ENCODE data around the gene PPP1R9A.

PPP1R9A gene

GRCh38 chr7:95066737-95067530, 159.5 kb downstream of the PPP1R9A start:
- Mint-ChIP-seq H3K4me3 (no peak overlapping the region), H3K9me3 (no peaks in the 10 kb centered on the region), H3K27me3 (no peaks in the 10 kb centered on the region), H3K4me1 (no peaks in the 10 kb centered on the region), H3K27ac (no peak overlapping the region), H3K36me3 (no peaks in the 10 kb centered on the region)
- ATAC-seq = no peak

- Mint-ChIP-seq H3K4me3 (no peak overlapping the region), H3K36me3 (no peaks in the 10 kb centered on the region), H3K27me3 (no peaks in the 10 kb centered on the region), H3K9me3 (no peaks in the 10 kb centered on the region), H3K4me1 (no peaks in the 10 kb centered on the region), H3K27ac (no peak overlapping the region)
- peak; percentile 43 for ATAC-seq
Measured at GRCh38 chr7:95088536-95089215, 181.3 kb downstream of the PPP1R9A start.

- Mint-ChIP-seq H3K4me1 (no peaks in the 10 kb centered on the region), H3K27ac (no peak overlapping the region), H3K9me3 (no peaks in the 10 kb centered on the region), H3K36me3 (no peaks in the 10 kb centered on the region), H3K27me3 (no peaks in the 10 kb centered on the region), H3K4me3 (no peak overlapping the region)
- no peak for ATAC-seq
Measured at GRCh38 chr7:95089414-95090315, 182.3 kb downstream of the PPP1R9A start.

- no peaks in the 10 kb centered on the region for H3K27me3 Mint-ChIP-seq
- H3K4me1 Mint-ChIP-seq = no peaks in the 10 kb centered on the region
- H3K27ac Mint-ChIP-seq = no peak overlapping the region
- no peaks in the 10 kb centered on the region for H3K9me3 Mint-ChIP-seq
- no peak for ATAC-seq
- H3K4me3 Mint-ChIP-seq = no peak overlapping the region
- no peaks in the 10 kb centered on the region for H3K36me3 Mint-ChIP-seq
Measured at GRCh38 chr7:95092324-95092723, 184.9 kb downstream of the PPP1R9A start.

GRCh38 chr7:95095259-95095965, 188.0 kb downstream of the PPP1R9A start:
- ATAC-seq = no peak
- no peaks in the 10 kb centered on the region for H3K9me3 Mint-ChIP-seq
- H3K27ac Mint-ChIP-seq = no peak overlapping the region
- H3K36me3 Mint-ChIP-seq = no peaks in the 10 kb centered on the region
- H3K4me1 Mint-ChIP-seq = no peaks in the 10 kb centered on the region
- H3K4me3 Mint-ChIP-seq = no peak overlapping the region
- no peaks in the 10 kb centered on the region for H3K27me3 Mint-ChIP-seq

- Mint-ChIP-seq H3K27me3 (no peaks in the 10 kb centered on the region), H3K36me3 (no peaks in the 10 kb centered on the region), H3K27ac (no peak overlapping the region), H3K4me3 (no peak overlapping the region), H3K4me1 (no peaks in the 10 kb centered on the region), H3K9me3 (no peaks in the 10 kb centered on the region)
- ATAC-seq = no peak
Measured at GRCh38 chr7:95095966-95096540, 188.7 kb downstream of the PPP1R9A start.

- no peaks in the 10 kb centered on the region for H3K4me1 Mint-ChIP-seq
- ATAC-seq = no peak
- no peaks in the 10 kb centered on the region for H3K9me3 Mint-ChIP-seq
- no peak overlapping the region for H3K27ac Mint-ChIP-seq
- no peaks in the 10 kb centered on the region for H3K27me3 Mint-ChIP-seq
- no peak overlapping the region for H3K4me3 Mint-ChIP-seq
- H3K36me3 Mint-ChIP-seq = no peaks in the 10 kb centered on the region
Measured at GRCh38 chr7:95097291-95097690, 189.9 kb downstream of the PPP1R9A start.

- Mint-ChIP-seq H3K27ac (no peak overlapping the region), H3K4me1 (no peaks in the 10 kb centered on the region), H3K4me3 (no peak overlapping the region), H3K36me3 (no peaks in the 10 kb centered on the region), H3K27me3 (no peaks in the 10 kb centered on the region), H3K9me3 (no peaks in the 10 kb centered on the region)
- no peak for ATAC-seq
Measured at GRCh38 chr7:95097851-95098250, 190.5 kb downstream of the PPP1R9A start.

- Mint-ChIP-seq H3K27me3 (no peaks in the 10 kb centered on the region), H3K4me3 (no peak overlapping the region), H3K4me1 (no peaks in the 10 kb centered on the region), H3K27ac (no peak overlapping the region), H3K36me3 (no peaks in the 10 kb centered on the region), H3K9me3 (no peaks in the 10 kb centered on the region)
- no peak for ATAC-seq
Measured at GRCh38 chr7:95099106-95099505, 191.7 kb downstream of the PPP1R9A start.

GRCh38 chr7:95101422-95101821, 194.0 kb downstream of the PPP1R9A start:
- no peaks in the 10 kb centered on the region for H3K36me3 Mint-ChIP-seq
- H3K4me1 Mint-ChIP-seq = no peaks in the 10 kb centered on the region
- no peak overlapping the region for H3K4me3 Mint-ChIP-seq
- H3K9me3 Mint-ChIP-seq = no peaks in the 10 kb centered on the region
- H3K27me3 Mint-ChIP-seq = no peaks in the 10 kb centered on the region
- ATAC-seq = no peak
- H3K27ac Mint-ChIP-seq = no peak overlapping the region

- no peak overlapping the region for H3K4me3 Mint-ChIP-seq
- H3K4me1 Mint-ChIP-seq = no peaks in the 10 kb centered on the region
- no peak for ATAC-seq
- no peak overlapping the region for H3K27ac Mint-ChIP-seq
- H3K36me3 Mint-ChIP-seq = no peaks in the 10 kb centered on the region
- no peaks in the 10 kb centered on the region for H3K9me3 Mint-ChIP-seq
- H3K27me3 Mint-ChIP-seq = no peaks in the 10 kb centered on the region
Measured at GRCh38 chr7:95102662-95103061, 195.3 kb downstream of the PPP1R9A start.

- Mint-ChIP-seq H3K4me3 (no peak overlapping the region), H3K4me1 (no peaks in the 10 kb centered on the region), H3K36me3 (no peaks in the 10 kb centered on the region), H3K27me3 (no peaks in the 10 kb centered on the region), H3K27ac (no peak overlapping the region), H3K9me3 (no peaks in the 10 kb centered on the region)
- no peak for ATAC-seq
Measured at GRCh38 chr7:95104739-95105138, 197.3 kb downstream of the PPP1R9A start.

GRCh38 chr7:95105627-95106026, 198.2 kb downstream of the PPP1R9A start:
- no peak for ATAC-seq
- Mint-ChIP-seq H3K27ac (no peak overlapping the region), H3K4me1 (no peaks in the 10 kb centered on the region), H3K4me3 (no peak overlapping the region), H3K27me3 (no peaks in the 10 kb centered on the region), H3K9me3 (no peaks in the 10 kb centered on the region), H3K36me3 (no peaks in the 10 kb centered on the region)

GRCh38 chr7:95106401-95106800, 199.0 kb downstream of the PPP1R9A start:
- Mint-ChIP-seq H3K27ac (no peak overlapping the region), H3K9me3 (no peaks in the 10 kb centered on the region), H3K27me3 (peaks cover 2% of the 10 kb centered on the region), H3K36me3 (no peaks in the 10 kb centered on the region), H3K4me3 (no peak overlapping the region), H3K4me1 (no peaks in the 10 kb centered on the region)
- ATAC-seq = no peak

- Mint-ChIP-seq H3K4me1 (no peaks in the 10 kb centered on the region), H3K27me3 (peaks cover 11% of the 10 kb centered on the region), H3K36me3 (no peaks in the 10 kb centered on the region), H3K4me3 (no peak overlapping the region), H3K9me3 (no peaks in the 10 kb centered on the region), H3K27ac (no peak overlapping the region)
- ATAC-seq = no peak
Measured at GRCh38 chr7:95110707-95111106, 203.3 kb downstream of the PPP1R9A start.

Data from stimulated activated memory B cell treated with anti-CD40 and anti-IgM and Interleukin-4, amounts not matched to agents 10 μg/mL and 1 μg/mL and 100 μg/mL, for 72 hours (primary cell).